GM23338 (cell line): ENCODE data around the gene EIF2B1.

Experiments used
- CREB1 ChIP-seq: fragments of 250-450 bp; sonication (Bioruptor Pico); IDR thresholded peaks from 2 replicates; pipeline ENCODE4 v1.5.0; 2020; ENCODE audit warnings: low read depth, mild to moderate bottlenecking, moderate library complexity
- EZH2 ChIP-seq: fragments of 200-600 bp; sonication (generic); IDR thresholded peaks from one replicate; pipeline ENCODE4 v1.8.0; 2017; ENCODE audit warnings: antibody characterized with exemption, mild to moderate bottlenecking, low read depth; ENCODE audit not compliant: unreplicated experiment
- EZH2phosphoT487 ChIP-seq: fragments of 200-600 bp; sonication (generic); IDR thresholded peaks from one replicate; pipeline ENCODE4 v1.8.1; 2018; ENCODE audit warnings: antibody characterized with exemption; ENCODE audit not compliant: unreplicated experiment
- JUNB ChIP-seq: IDR thresholded peaks from one replicate; pipeline ENCODE4 v1.6.1; 2016; ENCODE audit warnings: antibody characterized with exemption; ENCODE audit not compliant: unreplicated experiment
- NANOG ChIP-seq: IDR thresholded peaks from 2 replicates; pipeline ENCODE4 v1.6.1; 2016; ENCODE audit warnings: antibody characterized with exemption, borderline replicate concordance
- POLR2AphosphoS5 ChIP-seq: IDR thresholded peaks from 2 replicates; pipeline ENCODE4 v1.6.1; 2016; ENCODE audit warnings: antibody characterized with exemption, low read depth
- STAT1 ChIP-seq: IDR thresholded peaks from one replicate; pipeline ENCODE4 v1.6.1; 2016; ENCODE audit warnings: antibody characterized with exemption; ENCODE audit not compliant: unreplicated experiment
- ZNF114 ChIP-seq: fragments of 250-450 bp; sonication (Bioruptor Pico); IDR thresholded peaks from 2 replicates; pipeline ENCODE4 v1.5.0; 2020; ENCODE audit warnings: mild to moderate bottlenecking, moderate library complexity
- TF ChIP-seq, protein P1 (sequence below), 2 experiments: fragments of 200-600 bp in 1 of 2; sonication (generic) in 1 of 2; conservative IDR thresholded peaks; 2 replicates each; pipeline versions ENCODE4 v1.5.1 to v1.6.1; 2016 to 2017; ENCODE audit warnings: antibody characterized with exemption in 2 of 2, low read depth in 2 of 2, mild to moderate bottlenecking in 2 of 2, moderate library complexity in 1 of 2
- TF ChIP-seq, protein P2 (sequence below): IDR thresholded peaks from one replicate; pipeline ENCODE4 v1.6.1; 2018; ENCODE audit warnings: antibody characterized with exemption; ENCODE audit not compliant: unreplicated experiment

DNA sequence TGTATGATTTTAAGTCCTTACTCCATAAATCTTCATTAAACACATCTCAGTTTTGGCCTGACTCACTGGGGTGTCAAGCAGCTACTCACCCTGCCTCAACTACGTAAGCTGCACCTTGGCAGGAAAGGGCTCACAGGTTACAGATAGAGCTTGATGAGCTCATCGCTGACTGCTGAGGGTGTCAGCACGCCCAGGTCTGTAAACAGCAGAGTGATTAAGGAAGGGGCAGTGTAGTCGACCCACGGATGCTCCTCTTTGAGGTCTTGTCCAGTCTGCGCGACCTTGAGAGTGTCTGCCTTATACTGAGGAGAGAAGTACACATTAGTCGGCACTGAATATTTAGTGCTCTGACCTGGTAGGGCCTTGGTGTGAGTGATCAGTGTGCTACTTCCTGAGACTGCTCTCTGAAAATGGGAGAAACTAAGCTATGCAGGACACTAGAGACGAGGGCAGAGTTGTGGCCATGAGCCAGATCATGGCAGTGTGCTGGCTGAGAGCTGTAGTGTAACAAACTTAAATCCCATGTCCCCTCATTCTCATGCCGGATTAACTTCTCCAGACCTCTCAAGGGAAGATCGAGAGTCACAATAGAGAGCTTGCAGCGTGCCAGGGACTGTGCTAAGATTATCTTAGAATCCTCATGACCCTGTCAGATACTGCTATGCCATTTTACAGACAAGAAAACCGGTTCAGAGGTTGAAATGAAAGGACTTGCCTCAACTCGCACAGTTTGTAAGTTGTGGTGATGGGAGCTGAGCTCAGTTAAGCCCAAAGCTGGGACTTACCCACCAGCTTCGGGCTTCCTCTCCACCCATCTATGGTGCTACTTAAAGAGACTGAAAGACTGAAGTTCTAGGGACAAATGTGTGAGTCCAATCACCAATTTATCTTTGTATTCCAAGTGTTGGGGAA lies 11.6 kb downstream of the EIF2B1 start:
- TF ChIP-seq, protein P1, sequence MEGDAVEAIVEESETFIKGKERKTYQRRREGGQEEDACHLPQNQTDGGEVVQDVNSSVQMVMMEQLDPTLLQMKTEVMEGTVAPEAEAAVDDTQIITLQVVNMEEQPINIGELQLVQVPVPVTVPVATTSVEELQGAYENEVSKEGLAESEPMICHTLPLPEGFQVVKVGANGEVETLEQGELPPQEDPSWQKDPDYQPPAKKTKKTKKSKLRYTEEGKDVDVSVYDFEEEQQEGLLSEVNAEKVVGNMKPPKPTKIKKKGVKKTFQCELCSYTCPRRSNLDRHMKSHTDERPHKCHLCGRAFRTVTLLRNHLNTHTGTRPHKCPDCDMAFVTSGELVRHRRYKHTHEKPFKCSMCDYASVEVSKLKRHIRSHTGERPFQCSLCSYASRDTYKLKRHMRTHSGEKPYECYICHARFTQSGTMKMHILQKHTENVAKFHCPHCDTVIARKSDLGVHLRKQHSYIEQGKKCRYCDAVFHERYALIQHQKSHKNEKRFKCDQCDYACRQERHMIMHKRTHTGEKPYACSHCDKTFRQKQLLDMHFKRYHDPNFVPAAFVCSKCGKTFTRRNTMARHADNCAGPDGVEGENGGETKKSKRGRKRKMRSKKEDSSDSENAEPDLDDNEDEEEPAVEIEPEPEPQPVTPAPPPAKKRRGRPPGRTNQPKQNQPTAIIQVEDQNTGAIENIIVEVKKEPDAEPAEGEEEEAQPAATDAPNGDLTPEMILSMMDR (conservative IDR thresholded peaks at IDR 0.05; ENCODE audit: low read depth in 2 of 2) = no peak
- TF ChIP-seq POLR2AphosphoS5 (no peak), EZH2 (no peak), EZH2phosphoT487 (no peak), CREB1 (CRISPR knock-in tag) (no peak), JUNB (no peak), STAT1 (no peak), NANOG (no peak), ZNF114 (no peak)
- TF ChIP-seq, protein P2, sequence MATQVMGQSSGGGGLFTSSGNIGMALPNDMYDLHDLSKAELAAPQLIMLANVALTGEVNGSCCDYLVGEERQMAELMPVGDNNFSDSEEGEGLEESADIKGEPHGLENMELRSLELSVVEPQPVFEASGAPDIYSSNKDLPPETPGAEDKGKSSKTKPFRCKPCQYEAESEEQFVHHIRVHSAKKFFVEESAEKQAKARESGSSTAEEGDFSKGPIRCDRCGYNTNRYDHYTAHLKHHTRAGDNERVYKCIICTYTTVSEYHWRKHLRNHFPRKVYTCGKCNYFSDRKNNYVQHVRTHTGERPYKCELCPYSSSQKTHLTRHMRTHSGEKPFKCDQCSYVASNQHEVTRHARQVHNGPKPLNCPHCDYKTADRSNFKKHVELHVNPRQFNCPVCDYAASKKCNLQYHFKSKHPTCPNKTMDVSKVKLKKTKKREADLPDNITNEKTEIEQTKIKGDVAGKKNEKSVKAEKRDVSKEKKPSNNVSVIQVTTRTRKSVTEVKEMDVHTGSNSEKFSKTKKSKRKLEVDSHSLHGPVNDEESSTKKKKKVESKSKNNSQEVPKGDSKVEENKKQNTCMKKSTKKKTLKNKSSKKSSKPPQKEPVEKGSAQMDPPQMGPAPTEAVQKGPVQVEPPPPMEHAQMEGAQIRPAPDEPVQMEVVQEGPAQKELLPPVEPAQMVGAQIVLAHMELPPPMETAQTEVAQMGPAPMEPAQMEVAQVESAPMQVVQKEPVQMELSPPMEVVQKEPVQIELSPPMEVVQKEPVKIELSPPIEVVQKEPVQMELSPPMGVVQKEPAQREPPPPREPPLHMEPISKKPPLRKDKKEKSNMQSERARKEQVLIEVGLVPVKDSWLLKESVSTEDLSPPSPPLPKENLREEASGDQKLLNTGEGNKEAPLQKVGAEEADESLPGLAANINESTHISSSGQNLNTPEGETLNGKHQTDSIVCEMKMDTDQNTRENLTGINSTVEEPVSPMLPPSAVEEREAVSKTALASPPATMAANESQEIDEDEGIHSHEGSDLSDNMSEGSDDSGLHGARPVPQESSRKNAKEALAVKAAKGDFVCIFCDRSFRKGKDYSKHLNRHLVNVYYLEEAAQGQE = no peak
